Measurements from ENCODE around the gene TNFRSF19. TPM values are rescaled to one million over a fixed set of nuclear protein-coding genes. Genes with fewer than 3 reads are reported as not detected.

The TNFRSF19 gene
- total and polyA plus RNA-seq, 2 of the 8 experiments (the other 6 are each of a cell fraction or from before 2014, with no cell fraction given): 0.50 to 0.95 TPM

DNA sequence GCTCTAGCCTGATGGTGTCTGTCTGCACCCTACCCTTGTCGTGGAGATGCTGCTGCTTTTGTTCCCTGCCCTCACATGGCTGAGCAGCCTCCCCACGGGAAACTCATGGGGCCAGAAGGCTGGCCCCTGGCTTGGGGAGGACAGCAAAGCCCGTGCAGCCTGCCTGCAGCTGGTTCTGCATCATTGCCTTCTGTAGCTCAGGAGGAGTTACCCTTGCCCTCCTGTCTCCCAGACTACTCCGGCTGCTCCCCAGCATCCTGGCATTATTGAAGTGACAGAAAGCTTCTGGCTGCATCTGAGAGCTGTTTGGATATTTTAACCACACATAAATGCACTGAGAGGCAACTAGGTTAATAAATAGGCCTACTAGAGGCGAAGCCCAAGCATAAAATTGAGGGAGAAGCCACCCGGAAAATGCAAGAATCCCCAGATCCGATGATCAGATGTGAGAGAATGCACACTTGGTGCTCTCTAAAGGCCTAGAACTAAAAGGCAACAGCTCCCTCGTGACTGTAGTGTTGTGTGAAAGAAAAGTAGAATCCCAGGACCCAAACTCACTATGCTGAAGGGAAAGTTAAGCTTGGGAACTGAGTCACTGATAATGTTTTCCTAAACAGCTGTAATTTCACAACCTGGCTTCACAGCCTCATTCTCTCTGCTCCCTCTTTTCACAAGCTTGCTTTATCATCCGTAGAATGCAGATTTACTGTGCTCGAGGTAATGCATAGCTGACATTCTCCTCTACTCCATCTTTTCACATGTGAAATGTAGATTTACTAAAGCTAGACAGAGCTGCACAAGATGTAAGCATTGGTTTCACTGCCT, 110.8 kb downstream of the TNFRSF19 start:
- no peak overlapping the region for H3K4me2 ChIP-seq (ENCODE audit: insufficient read depth in 1 of 2, low read depth in 2 of 2, low read length in 2 of 2)
- H3K36me3 ChIP-seq (ENCODE audit: control insufficient read depth in 2 of 4, insufficient read depth in 4 of 4, low read length in 3 of 4): peaks cover 0 to 10% (median 0%) of the 10 kb centered on the region in 4 experiments; a peak in 1 of 8 replicates
- DNase-seq (ENCODE audit: low read depth in 1 of 2, low spot score in 2 of 2) (no peak), FAIRE-seq (no peak)
- no peak overlapping the region for H2BK20ac ChIP-seq (ENCODE audit: low read length)
- H3K9me3 ChIP-seq (ENCODE audit: insufficient read depth in 2 of 2, low read depth in 1 of 2, low read length in 1 of 2): peaks cover 23 to 25% of the 10 kb centered on the region in 2 experiments
- no peak overlapping the region for H3K18ac ChIP-seq (ENCODE audit: extremely low read depth, low read length)
- H3K4me1 ChIP-seq (replicated peaks in 1 of 4; ENCODE audit: control insufficient read depth in 3 of 4, insufficient read depth in 4 of 4, low read length in 3 of 4): 0 out of 7 replicates have a peak, but pooled peaks cover 0 to 3% (median 0%) of the 10 kb centered on the region in 4 experiments
- H4K20me1 ChIP-seq (replicated peaks in 1 of 2; ENCODE audit: control insufficient read depth in 1 of 2, insufficient read depth in 2 of 2, low read length in 2 of 2): no peaks in the 10 kb centered on the region
- H2AK5ac ChIP-seq (ENCODE audit: low read depth, low read length): no peak overlapping the region
- no peak overlapping the region for H2BK120ac ChIP-seq (replicated peaks; ENCODE audit: low read depth, low read length)
- H3K23me2 ChIP-seq (ENCODE audit: low read depth, low read length): no peaks in the 10 kb centered on the region
- no peak overlapping the region for H2BK15ac ChIP-seq (ENCODE audit: low read length)
- H4K8ac ChIP-seq (ENCODE audit: extremely low read depth, insufficient read depth, low read length): no peak overlapping the region
- no peak overlapping the region for H3K4me3 ChIP-seq (ENCODE audit: extremely low read depth in 1 of 4, insufficient read depth in 2 of 4, low read depth in 3 of 4, low read length in 4 of 4)
- H3K79me2 ChIP-seq (ENCODE audit: control insufficient read depth in 1 of 2, insufficient read depth in 2 of 2, low read length in 2 of 2): no peaks in the 10 kb centered on the region
- ChIA-PET POLR2A (ENCODE audit: partially characterized antibody) (no interaction called here), CTCF (ENCODE audit: partially characterized antibody) (interaction anchor here (0.8 to 4.1 kb wide), 2 partner anchors 13 to 27 kb away, joined by 3 to 31 read pairs; no protein-coding TSS in a partner anchor)
- H4K5ac ChIP-seq (ENCODE audit: insufficient read length, low read depth, low read length): no peak overlapping the region
- no peak overlapping the region for H3K23ac ChIP-seq (ENCODE audit: insufficient read length)
- H3K79me1 ChIP-seq (ENCODE audit: low read depth, low read length): no peaks in the 10 kb centered on the region
- no peak overlapping the region for H3K27ac ChIP-seq (ENCODE audit: low read depth, low read length)
- H3K4ac ChIP-seq (replicated peaks; ENCODE audit: insufficient read length, low read depth, low read length): no peak overlapping the region
- no peak overlapping the region for H3K9ac ChIP-seq (replicated peaks in 1 of 4; ENCODE audit: extremely low read depth in 1 of 4, low read depth in 3 of 4, low read length in 3 of 4)
- WGBS, 2 experiments (ENCODE audit: extremely low coverage in 1 of 2, insufficient coverage in 1 of 2, insufficient read length in 1 of 2, insufficient replicate concordance in 2 of 2, low coverage in 1 of 2, low lambda C conversion rate in 2 of 2, missing lambda C conversion rate in 1 of 2): 73% methylated on average over 10 of the region's 10 CpGs; no CpG with 5 or more reads in 1 of the 2 experiments
- H2BK12ac ChIP-seq (ENCODE audit: low read depth, low read length): no peak overlapping the region
- no peak overlapping the region for H4K91ac ChIP-seq (replicated peaks; ENCODE audit: insufficient read length, low read length)
- no peak overlapping the region for H3K14ac ChIP-seq (ENCODE audit: insufficient read length)
- no peaks in the 10 kb centered on the region for H3K27me3 ChIP-seq (replicated peaks in 1 of 4; ENCODE audit: control insufficient read depth in 3 of 4, extremely low read depth in 1 of 4, insufficient read depth in 3 of 4, low read length in 3 of 4)
- no peak overlapping the region for H2BK5ac ChIP-seq (ENCODE audit: low read depth, low read length)
- H3K56ac ChIP-seq (replicated peaks; ENCODE audit: insufficient read length, low read depth, low read length): no peak overlapping the region
- TF ChIP-seq SP2 (IDR thresholded peaks at IDR 0.05; ENCODE audit: low read length) (no peak), MAFK (IDR thresholded peaks at IDR 0.05; ENCODE audit: low read depth, low read length) (no peak), POLR2A (IDR thresholded peaks at IDR 0.05; ENCODE audit: control extremely low read depth in 1 of 2, low read depth in 2 of 2, low read length in 2 of 2) (no peak), EP300 (IDR thresholded peaks at IDR 0.05; ENCODE audit: borderline replicate concordance in 1 of 2, low read depth in 2 of 2, low read length in 2 of 2) (no peak), SRF (IDR thresholded peaks at IDR 0.05; ENCODE audit: low read depth, low read length) (no peak), SIX5 (IDR thresholded peaks at IDR 0.05; ENCODE audit: low read depth, low read length) (no peak), TCF12 (IDR thresholded peaks at IDR 0.05; ENCODE audit: low read depth, low read length) (no peak), GABPA (IDR thresholded peaks at IDR 0.05; ENCODE audit: borderline replicate concordance, insufficient read depth, low read length) (no peak)
- TF ChIP-seq, protein P1, sequence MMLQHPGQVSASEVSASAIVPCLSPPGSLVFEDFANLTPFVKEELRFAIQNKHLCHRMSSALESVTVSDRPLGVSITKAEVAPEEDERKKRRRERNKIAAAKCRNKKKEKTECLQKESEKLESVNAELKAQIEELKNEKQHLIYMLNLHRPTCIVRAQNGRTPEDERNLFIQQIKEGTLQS (IDR thresholded peaks at IDR 0.05; ENCODE audit: insufficient read depth, low read depth, low read length): no peak
- H2AFZ ChIP-seq (ENCODE audit: low read length): peak overlapping the region; percentile 91
